IMR-90 (cell line): Measurements from ENCODE around the gene YJU2. TPM values are rescaled to one million over a fixed set of nuclear protein-coding genes. Genes with fewer than 3 reads are reported as not detected.

Source experiments
- ATAC-seq: fragments of 200-7000 bp; cut with Tn5 transposase; 2 replicates; pipeline ENCODE4 v1.9.1; 2020; ENCODE audit warnings: low read depth, mild to moderate bottlenecking, moderate library complexity
- BruUV-seq: library from RNA; stranded (reverse); fragments of 400-500 nt; replicated peaks from 2 replicates; lab custom pipeline; 2021; lab: Mats Ljungman, UMichigan
- CTCF ChIA-PET: fragments of 300-600 bp; formaldehyde crosslinking; extraction: SDS; loops from one replicate; lab custom pipeline; 2021; ENCODE audit warnings: antibody characterized with exemption; lab: Yijun Ruan, JAX
- POLR2A ChIA-PET: fragments of 300-600 bp; sonication (Branson Sonifier 250); formaldehyde crosslinking; loops from one replicate; lab custom pipeline; 2022; ENCODE audit warnings: antibody characterized with exemption; ENCODE audit not compliant: unreplicated experiment; lab: Charles Lee
- DNase-seq: peaks from one replicate; pipeline ENCODE4 v3.0.0; 2013
- H2AFZ ChIP-seq: replicated peaks from 2 replicates; pipeline ENCODE3; 2013; ENCODE audit warnings: low read length, mild to moderate bottlenecking; ENCODE audit not compliant: poor library complexity
- H2AK5ac ChIP-seq: 2 replicates; pipeline ENCODE4 v1.6.1; 2013; ENCODE audit warnings: low read depth, low read length, inconsistent platforms
- H2AK9ac ChIP-seq: replicated peaks from 2 replicates; pipeline ENCODE3; 2013; ENCODE audit warnings: mild to moderate bottlenecking, low read depth, low read length, moderate library complexity; ENCODE audit not compliant: poor library complexity
- H2BK120ac ChIP-seq: 2 replicates; pipeline ENCODE4 v1.6.1; 2013; ENCODE audit warnings: low read depth, low read length, inconsistent platforms
- H2BK15ac ChIP-seq: 3 replicates; pipeline ENCODE4 v1.6.1; 2013; ENCODE audit warnings: low read depth, low read length, inconsistent platforms
- H2BK20ac ChIP-seq: 2 replicates; pipeline ENCODE4 v1.6.1; 2013; ENCODE audit warnings: low read depth, mild to moderate bottlenecking, inconsistent platforms, low read length, moderate library complexity
- H2BK5ac ChIP-seq: 2 replicates; pipeline ENCODE4 v1.6.1; 2013; ENCODE audit warnings: mild to moderate bottlenecking, low read depth, low read length, inconsistent platforms; ENCODE audit not compliant: poor library complexity, severe bottlenecking
- H3K14ac ChIP-seq: replicated peaks from 2 replicates; pipeline ENCODE4 v1.6.1; 2013; ENCODE audit warnings: low read depth, low read length, inconsistent platforms
- H3K18ac ChIP-seq: 2 replicates; pipeline ENCODE4 v1.6.1; 2013; ENCODE audit warnings: low read depth, low read length, control low read depth
- H3K23ac ChIP-seq: 2 replicates; pipeline ENCODE4 v1.6.1; 2013; ENCODE audit warnings: low read depth, low read length, inconsistent platforms
- H3K27ac ChIP-seq: 2 replicates; pipeline ENCODE4 v1.5.1; 2013; ENCODE audit warnings: mild to moderate bottlenecking, control low read depth, low read length; ENCODE audit not compliant: insufficient read depth
- H3K27me3 ChIP-seq: 2 replicates; pipeline ENCODE4 v1.6.1; 2013; ENCODE audit warnings: low read length; ENCODE audit not compliant: control insufficient read depth, insufficient read depth
- H3K36me3 ChIP-seq: 2 replicates; pipeline ENCODE4 v1.6.1; 2013; ENCODE audit warnings: low read length, mixed read lengths; ENCODE audit not compliant: control insufficient read depth, insufficient read depth
- H3K4ac ChIP-seq: 2 replicates; pipeline ENCODE4 v1.6.1; 2013; ENCODE audit warnings: low read depth, low read length, inconsistent platforms
- H3K4me1 ChIP-seq: 2 replicates; pipeline ENCODE4 v1.6.1; 2013; ENCODE audit warnings: low read length, mixed read lengths; ENCODE audit not compliant: control insufficient read depth, insufficient read depth
- H3K4me2 ChIP-seq: 2 replicates; pipeline ENCODE4 v1.6.1; 2013; ENCODE audit warnings: low read depth, mild to moderate bottlenecking, control low read depth, low read length, moderate library complexity
- H3K4me3 ChIP-seq: 2 replicates; pipeline ENCODE4 v1.5.1; 2013; ENCODE audit warnings: low read depth, mild to moderate bottlenecking, control low read depth, low read length, moderate library complexity; ENCODE audit not compliant: insufficient read depth
- H3K56ac ChIP-seq: 2 replicates; pipeline ENCODE4 v1.6.1; 2013; ENCODE audit warnings: low read length, inconsistent platforms; ENCODE audit not compliant: insufficient read depth; ENCODE audit errors: extremely low read depth
- H3K79me1 ChIP-seq, 2 experiments: 2 replicates each; pipeline ENCODE4 v1.6.1; 2013; ENCODE audit warnings: low read length in 2 of 2, inconsistent platforms in 1 of 2, low read depth in 1 of 2
- H3K9ac ChIP-seq: 2 replicates; pipeline ENCODE4 v1.6.1; 2013; ENCODE audit warnings: low read depth, low read length, control low read depth
- H3K9me1 ChIP-seq: 2 replicates; pipeline ENCODE4 v1.6.1; 2013; ENCODE audit warnings: low read length, inconsistent platforms; ENCODE audit not compliant: insufficient read depth
- H3K9me3 ChIP-seq: 2 replicates; pipeline ENCODE4 v1.6.1; 2013; ENCODE audit warnings: low read length; ENCODE audit not compliant: control insufficient read depth, insufficient read depth
- H4K20me1 ChIP-seq: 2 replicates; pipeline ENCODE4 v1.6.1; 2013; ENCODE audit warnings: low read length, inconsistent platforms; ENCODE audit not compliant: insufficient read depth
- H4K5ac ChIP-seq: 2 replicates; pipeline ENCODE4 v1.6.1; 2013; ENCODE audit warnings: mild to moderate bottlenecking, low read depth, low read length, control low read depth
- H4K8ac ChIP-seq, 2 experiments: 2 replicates each; pipeline ENCODE4 v1.6.1; 2013; ENCODE audit warnings: low read depth in 2 of 2, low read length in 2 of 2, control low read depth in 1 of 2, inconsistent platforms in 1 of 2
- H4K91ac ChIP-seq: 2 replicates; pipeline ENCODE4 v1.6.1; 2013; ENCODE audit warnings: low read depth, low read length, inconsistent platforms; ENCODE audit not compliant: insufficient read depth
- BHLHE40 ChIP-seq: fragments of 150-350 bp; IDR thresholded peaks from 2 replicates; pipeline ENCODE4 v1.6.1; 2016; ENCODE audit warnings: mild to moderate bottlenecking, low read depth, low read length
- CEBPB ChIP-seq: IDR thresholded peaks from 2 replicates; pipeline ENCODE4 v1.6.1; 2012; ENCODE audit warnings: low read depth, low read length, improper control_type of control experiment
- CHD1 ChIP-seq: IDR thresholded peaks from 2 replicates; pipeline ENCODE4 v1.6.1; 2012; ENCODE audit warnings: low read depth, low read length, improper control_type of control experiment
- FOS ChIP-seq: fragments of 150-350 bp; IDR thresholded peaks from 2 replicates; pipeline ENCODE4 v1.6.1; 2016; ENCODE audit warnings: low read depth, low read length
- MAFK ChIP-seq: IDR thresholded peaks from 2 replicates; pipeline ENCODE4 v1.6.1; 2012; ENCODE audit warnings: low read depth, low read length, improper control_type of control experiment
- MAZ ChIP-seq: IDR thresholded peaks from 2 replicates; pipeline ENCODE4 v1.6.1; 2012; ENCODE audit warnings: low read depth, mild to moderate bottlenecking, low read length, improper control_type of control experiment, moderate library complexity, borderline replicate concordance
- MXI1 ChIP-seq: IDR thresholded peaks from 2 replicates; pipeline ENCODE4 v1.6.1; 2012; ENCODE audit warnings: low read depth, mild to moderate bottlenecking, low read length, moderate library complexity, borderline replicate concordance
- NFE2L2 ChIP-seq: fragments of 150-350 bp; IDR thresholded peaks from 2 replicates; pipeline ENCODE4 v1.6.1; 2016; ENCODE audit warnings: low read depth, mild to moderate bottlenecking, low read length
- POLR2A ChIP-seq: IDR thresholded peaks from 2 replicates; pipeline ENCODE4 v1.6.1; 2012; ENCODE audit warnings: mild to moderate bottlenecking, low read depth, low read length
- RAD21 ChIP-seq: IDR thresholded peaks from 2 replicates; pipeline ENCODE4 v1.6.1; 2012; ENCODE audit warnings: low read length, improper control_type of control experiment
- RCOR1 ChIP-seq: IDR thresholded peaks from 2 replicates; pipeline ENCODE4 v1.6.1; 2012; ENCODE audit warnings: mild to moderate bottlenecking, low read length, improper control_type of control experiment; ENCODE audit not compliant: insufficient replicate concordance
- RFX5 ChIP-seq: IDR thresholded peaks from 2 replicates; pipeline ENCODE4 v1.8.0; 2012; ENCODE audit warnings: low read depth, mild to moderate bottlenecking, low read length, moderate library complexity
- SMC3 ChIP-seq: fragments of 150-350 bp; IDR thresholded peaks from 2 replicates; pipeline ENCODE4 v1.6.1; 2016; ENCODE audit warnings: low read depth, mild to moderate bottlenecking, antibody characterized with exemption, low read length, moderate library complexity
- WGBS, 2 experiments: methylation state at CpG; one replicate each; pipeline versions ENCODE4 v1.1.5 to v1.1.7; 2013; ENCODE audit warnings: missing lambda C conversion rate in 2 of 2; ENCODE audit not compliant: insufficient read length in 1 of 2; ENCODE audit errors: extremely low coverage in 2 of 2; 5-methylcytosine and 5-hydroxymethylcytosine counted together
- dilution Hi-C: fragments of 300-500 bp; cut with HindIII; formaldehyde crosslinking; loops from one replicate; pipeline ENCODE4 v1.14.3; 2018; ENCODE audit warnings: low sequenced_read_pairs; ENCODE audit not compliant: unreplicated experiment
- in situ Hi-C: fragments of 300-500 bp; cut with MboI; formaldehyde crosslinking; loops from 3 replicates; pipeline ENCODE4 v1.14.3; 2019; ENCODE audit warnings: low sequenced_read_pairs, inconsistent platforms, mixed read lengths
- intact Hi-C: fragments of 100-400 bp; cut with micrococcal nuclease; formaldehyde crosslinking; loops from 2 replicates; pipeline ENCODE4 v1.10.0; 2022
- polyA plus RNA-seq, 3 experiments: library from polyadenylated mRNA; depleted of rRNA; stranded (reverse); fragments of >200 nt; gene quantifications; 2 replicates each; pipeline ENCODE4 v1.2.3, GENCODE V29; 2012; ENCODE audit warnings: low replicate concordance in 1 of 3
- total RNA-seq: library from RNA; depleted of rRNA; stranded (reverse); fragments of >200 nt; gene quantifications from 2 replicates; pipeline ENCODE4 v1.2.3, GENCODE V29; 2012
- TF ChIP-seq, protein P1 (sequence below): fragments of 150-350 bp; IDR thresholded peaks from 2 replicates; pipeline ENCODE4 v1.6.1; 2016; ENCODE audit warnings: low read depth, mild to moderate bottlenecking, low read length, moderate library complexity, borderline replicate concordance
- TF ChIP-seq, protein P2 (sequence below): conservative IDR thresholded peaks from 2 replicates; pipeline ENCODE4 v1.5.1; 2012; ENCODE audit warnings: mild to moderate bottlenecking, low read depth, low read length, improper control_type of control experiment
- TF ChIP-seq, protein P3 (sequence below): fragments of 150-350 bp; IDR thresholded peaks from 2 replicates; pipeline ENCODE4 v1.6.1; 2017; ENCODE audit warnings: mild to moderate bottlenecking, antibody characterized with exemption, low read length, low read depth

The YJU2 gene
- total and polyA plus RNA-seq, 2 of the 4 experiments (the other 2 are of a cell fraction), result 15.6 to 18.9 TPM

DNA sequence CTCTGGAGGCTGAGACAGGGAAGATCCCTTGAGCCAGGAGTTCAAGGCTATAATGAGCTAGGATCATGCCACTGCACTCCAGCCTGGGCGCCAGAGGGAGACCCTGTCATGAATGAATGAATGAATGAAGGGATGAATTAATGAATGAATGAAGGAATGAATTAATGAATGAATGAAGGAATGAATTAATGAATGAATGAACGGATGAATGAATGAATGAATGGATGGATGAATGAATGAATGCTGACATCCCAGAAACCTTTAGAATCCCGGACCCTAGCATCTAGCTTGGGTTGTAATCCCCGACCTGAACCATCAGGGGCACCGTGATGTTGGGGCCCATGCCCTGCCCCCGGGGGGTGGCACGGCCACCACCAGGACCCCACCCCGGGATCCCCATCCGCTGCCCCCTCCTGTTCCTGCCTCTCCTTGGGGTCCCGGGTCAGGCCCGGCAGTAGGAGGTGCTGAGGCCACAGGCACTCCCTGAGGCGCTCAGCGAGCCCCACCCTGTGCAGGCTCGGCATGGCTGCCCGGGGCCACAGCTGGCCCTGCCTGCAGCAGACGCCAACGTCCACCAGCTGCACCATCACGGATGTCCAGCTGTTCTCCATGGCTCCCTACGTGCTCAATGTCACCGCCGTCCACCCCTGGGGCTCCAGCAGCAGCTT is 14.1 kb upstream of the YJU2 start:
- no peak for ATAC-seq
- Histone ChIP-seq H3K4ac (no peak overlapping the region), H3K36me3 (no peaks in the 10 kb centered on the region), H2BK120ac (no peak overlapping the region), H4K5ac (no peak overlapping the region), H2AFZ (peak overlapping the region; percentile 51), H3K9ac (no peak overlapping the region), H3K56ac (no peak overlapping the region), H2AK9ac (no peak overlapping the region), H3K27ac (no peak overlapping the region), H3K9me3 (no peaks in the 10 kb centered on the region), H3K4me2 (no peak overlapping the region), H2BK5ac (no peak overlapping the region), H2BK20ac (no peak overlapping the region), H3K27me3 (peaks cover 12% of the 10 kb centered on the region), H2AK5ac (no peak overlapping the region), H3K4me1 (peaks cover 8% of the 10 kb centered on the region; the same call in 1 of the 2 replicates), H3K4me3 (no peak overlapping the region), H3K14ac (no peak overlapping the region), H3K23ac (no peak overlapping the region), H3K18ac (no peak overlapping the region), H4K91ac (no peak overlapping the region), H3K9me1 (no peaks in the 10 kb centered on the region; the same call in 1 of the 2 replicates), H2BK15ac (no peak overlapping the region), H3K79me1 (no peaks in the 10 kb centered on the region), H4K8ac (no peak overlapping the region), H4K20me1 (no peaks in the 10 kb centered on the region)
- CTCF ChIA-PET, result no interaction called here
- BruUV-seq, result no TSS peak
- intact Hi-C loops (no loop called here), in situ Hi-C loops (no loop called here), dilution Hi-C loops (no loop called here)
- no peak for DNase-seq
- no peak for TF ChIP-seq NFE2L2
- no peak for TF ChIP-seq RFX5
- no peak for TF ChIP-seq MXI1
- TF ChIP-seq MAFK, result no peak
- TF ChIP-seq RCOR1, result no peak
- TF ChIP-seq, protein P1, sequence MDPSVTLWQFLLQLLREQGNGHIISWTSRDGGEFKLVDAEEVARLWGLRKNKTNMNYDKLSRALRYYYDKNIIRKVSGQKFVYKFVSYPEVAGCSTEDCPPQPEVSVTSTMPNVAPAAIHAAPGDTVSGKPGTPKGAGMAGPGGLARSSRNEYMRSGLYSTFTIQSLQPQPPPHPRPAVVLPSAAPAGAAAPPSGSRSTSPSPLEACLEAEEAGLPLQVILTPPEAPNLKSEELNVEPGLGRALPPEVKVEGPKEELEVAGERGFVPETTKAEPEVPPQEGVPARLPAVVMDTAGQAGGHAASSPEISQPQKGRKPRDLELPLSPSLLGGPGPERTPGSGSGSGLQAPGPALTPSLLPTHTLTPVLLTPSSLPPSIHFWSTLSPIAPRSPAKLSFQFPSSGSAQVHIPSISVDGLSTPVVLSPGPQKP, result no peak
- TF ChIP-seq FOS, result no peak
- TF ChIP-seq, protein P2, sequence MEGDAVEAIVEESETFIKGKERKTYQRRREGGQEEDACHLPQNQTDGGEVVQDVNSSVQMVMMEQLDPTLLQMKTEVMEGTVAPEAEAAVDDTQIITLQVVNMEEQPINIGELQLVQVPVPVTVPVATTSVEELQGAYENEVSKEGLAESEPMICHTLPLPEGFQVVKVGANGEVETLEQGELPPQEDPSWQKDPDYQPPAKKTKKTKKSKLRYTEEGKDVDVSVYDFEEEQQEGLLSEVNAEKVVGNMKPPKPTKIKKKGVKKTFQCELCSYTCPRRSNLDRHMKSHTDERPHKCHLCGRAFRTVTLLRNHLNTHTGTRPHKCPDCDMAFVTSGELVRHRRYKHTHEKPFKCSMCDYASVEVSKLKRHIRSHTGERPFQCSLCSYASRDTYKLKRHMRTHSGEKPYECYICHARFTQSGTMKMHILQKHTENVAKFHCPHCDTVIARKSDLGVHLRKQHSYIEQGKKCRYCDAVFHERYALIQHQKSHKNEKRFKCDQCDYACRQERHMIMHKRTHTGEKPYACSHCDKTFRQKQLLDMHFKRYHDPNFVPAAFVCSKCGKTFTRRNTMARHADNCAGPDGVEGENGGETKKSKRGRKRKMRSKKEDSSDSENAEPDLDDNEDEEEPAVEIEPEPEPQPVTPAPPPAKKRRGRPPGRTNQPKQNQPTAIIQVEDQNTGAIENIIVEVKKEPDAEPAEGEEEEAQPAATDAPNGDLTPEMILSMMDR, result no peak
- TF ChIP-seq CHD1, result no peak
- no peak for TF ChIP-seq RAD21
- no peak for TF ChIP-seq BHLHE40
- no peak for TF ChIP-seq MAZ
- no peak for TF ChIP-seq SMC3
- TF ChIP-seq CEBPB, result no peak
- TF ChIP-seq POLR2A, result no peak
- TF ChIP-seq, protein P3, sequence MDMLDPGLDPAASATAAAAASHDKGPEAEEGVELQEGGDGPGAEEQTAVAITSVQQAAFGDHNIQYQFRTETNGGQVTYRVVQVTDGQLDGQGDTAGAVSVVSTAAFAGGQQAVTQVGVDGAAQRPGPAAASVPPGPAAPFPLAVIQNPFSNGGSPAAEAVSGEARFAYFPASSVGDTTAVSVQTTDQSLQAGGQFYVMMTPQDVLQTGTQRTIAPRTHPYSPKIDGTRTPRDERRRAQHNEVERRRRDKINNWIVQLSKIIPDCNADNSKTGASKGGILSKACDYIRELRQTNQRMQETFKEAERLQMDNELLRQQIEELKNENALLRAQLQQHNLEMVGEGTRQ, result no peak
- 52 to 100% methylated on average over 1 to 16 of the region's 21 CpGs for WGBS, 2 experiments
- POLR2A ChIA-PET, result no interaction called here
